Stimulated activated CD4-positive, alpha-beta T cell treated with anti-CD3 and anti-CD28 coated beads, Interleukin-12 subunit alpha, Interleukin-12 subunit beta, amount 100 ng/mL, for 4 hours (primary cell): ENCODE measurements around the gene FLNB.
A peak's percentile ranks its signal among the peaks of the same experiment; 100 is the strongest.

ENCODE experiments used
- DNase-seq: peaks from one replicate; pipeline ENCODE4 v3.0.0-alpha.2; 2020

The FLNB gene

GRCh38 chr3:58082047-58082446 is 73.8 kb downstream of the FLNB start:
- DNase-seq, result peak; percentile 2

DNA sequence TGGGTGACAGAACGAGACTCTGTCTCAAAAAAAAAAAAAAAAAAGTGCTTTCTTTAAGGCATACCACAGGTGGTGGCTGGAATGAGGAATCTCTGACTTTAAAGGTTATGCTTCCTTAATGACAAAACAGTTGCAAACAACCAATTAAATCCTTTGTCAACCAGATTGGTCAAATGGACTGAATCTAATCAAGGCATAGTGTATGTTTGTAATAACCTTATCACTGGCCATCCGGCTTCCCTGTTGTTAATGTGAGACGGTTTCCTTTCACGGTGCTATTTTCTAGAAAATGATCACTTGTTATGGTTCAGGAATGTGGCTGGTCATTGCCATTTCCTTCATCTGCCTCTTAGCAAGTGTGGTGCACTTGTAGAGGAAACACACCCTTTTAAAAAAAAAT is 75.9 kb downstream of the FLNB start:
- no peak for DNase-seq

- DNase-seq, result no peak
These were observed 76.7 kb downstream of the FLNB start for GRCh38 chr3:58084788-58085543.

DNA sequence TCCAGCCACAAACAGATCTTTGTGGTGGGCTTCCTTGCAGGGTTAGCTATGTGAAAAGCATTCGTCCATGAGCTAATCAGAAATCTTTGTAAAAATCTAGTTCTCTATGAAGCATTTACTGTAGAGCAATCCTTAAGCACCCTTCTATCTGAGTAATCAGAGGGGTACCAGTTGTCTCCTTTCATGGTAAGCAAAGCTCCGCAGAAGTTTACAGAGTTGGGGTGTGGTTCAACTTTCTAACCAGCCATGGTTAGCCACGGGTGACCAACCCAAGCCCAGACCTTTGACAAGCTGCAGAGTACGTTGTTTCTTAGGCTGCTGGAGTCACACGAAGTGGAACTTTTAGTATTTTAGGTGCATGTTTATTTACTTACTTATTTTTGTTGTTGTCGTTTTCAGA is 77.4 kb downstream of the FLNB start:
- no peak for DNase-seq

DNA sequence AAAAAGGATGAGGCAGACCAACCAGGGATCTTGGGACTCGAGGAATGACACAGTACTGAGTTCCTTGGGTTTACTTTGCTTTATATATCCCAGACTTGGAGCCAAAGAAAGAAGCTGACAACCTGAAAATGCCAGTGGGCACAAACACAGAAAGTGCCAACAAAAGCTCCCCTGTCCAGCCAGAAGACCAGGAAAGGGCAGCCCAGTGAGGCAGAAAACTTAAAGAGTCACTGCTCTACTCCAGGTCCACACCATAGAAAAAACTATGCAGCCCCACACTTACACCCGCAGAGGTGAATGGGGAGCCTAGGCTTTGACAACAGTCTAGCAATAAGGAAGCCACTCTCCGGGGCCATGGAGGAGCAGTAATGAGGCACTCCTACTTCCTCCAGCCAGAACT is 80.3 kb downstream of the FLNB start:
- no peak for DNase-seq

GRCh38 chr3:58090351-58090750 is 82.1 kb downstream of the FLNB start:
- no peak for DNase-seq

GRCh38 chr3:58092521-58092920 is 84.3 kb downstream of the FLNB start:
- DNase-seq, result no peak

DNA sequence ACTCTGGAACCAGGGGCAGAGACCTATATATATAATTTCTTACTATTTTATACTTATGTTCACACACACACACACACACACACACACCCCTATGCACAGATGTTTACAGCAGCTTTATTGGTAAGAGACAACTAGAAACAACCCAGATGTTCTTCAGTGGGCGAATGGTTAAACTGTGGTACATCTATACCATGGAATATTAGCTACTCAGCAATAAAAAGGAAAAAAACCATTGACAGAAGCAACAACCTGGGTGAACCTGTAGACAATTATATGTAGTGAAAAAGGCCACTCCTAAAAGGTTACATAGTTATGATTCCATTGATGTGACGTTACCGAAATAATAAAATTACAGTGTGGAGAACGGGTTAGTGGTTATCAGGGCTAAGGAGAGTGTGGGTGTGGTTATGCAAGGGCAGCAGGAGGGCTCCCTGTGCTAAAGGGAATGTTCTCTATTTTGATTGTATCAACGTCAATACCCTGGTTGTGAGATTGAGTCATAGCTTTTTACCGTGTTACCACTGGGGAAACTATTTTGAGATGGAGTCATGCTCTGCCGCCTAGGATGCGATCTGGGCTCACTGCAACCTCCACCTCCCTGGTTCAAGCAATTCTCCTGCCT is 85.5 kb downstream of the FLNB start:
- no peak for DNase-seq

DNA sequence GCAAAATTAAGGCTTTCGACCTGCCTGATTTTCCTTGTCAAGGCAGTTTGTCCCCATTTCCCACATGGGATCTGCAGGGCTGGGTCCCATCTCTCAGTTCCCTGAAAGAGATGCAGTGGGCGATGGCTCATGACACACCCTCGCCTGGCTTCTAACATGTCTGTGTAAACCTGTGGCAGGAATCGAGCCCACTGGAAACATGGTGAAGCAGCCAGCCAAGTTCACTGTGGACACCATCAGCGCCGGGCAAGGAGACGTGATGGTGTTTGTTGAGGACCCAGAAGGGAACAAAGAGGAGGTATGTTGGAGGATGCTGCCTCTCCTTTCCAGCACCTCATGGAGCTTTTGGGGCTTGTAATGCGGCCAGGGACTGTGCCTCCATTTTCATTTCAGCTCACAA is 86.4 kb downstream of the FLNB start:
- no peak for DNase-seq

- no peak for DNase-seq
These were observed 87.4 kb downstream of the FLNB start for GRCh38 chr3:58095603-58096138.

DNA sequence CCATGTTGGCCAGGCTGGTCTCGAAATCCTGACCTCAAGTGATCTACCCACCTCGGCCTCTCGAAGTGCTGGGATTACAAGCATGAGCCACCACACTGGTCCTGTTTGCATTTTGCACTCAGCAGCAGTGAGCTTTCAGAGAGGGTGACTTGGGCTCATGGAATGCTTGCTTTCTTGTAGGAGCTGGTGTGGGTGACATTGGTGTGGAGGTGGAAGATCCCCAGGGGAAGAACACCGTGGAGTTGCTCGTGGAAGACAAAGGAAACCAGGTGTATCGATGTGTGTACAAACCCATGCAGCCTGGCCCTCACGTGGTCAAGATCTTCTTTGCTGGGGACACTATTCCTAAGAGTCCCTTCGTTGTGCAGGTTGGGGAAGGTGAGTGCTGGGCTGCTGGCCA is 90.3 kb downstream of the FLNB start:
- DNase-seq, result no peak

DNA sequence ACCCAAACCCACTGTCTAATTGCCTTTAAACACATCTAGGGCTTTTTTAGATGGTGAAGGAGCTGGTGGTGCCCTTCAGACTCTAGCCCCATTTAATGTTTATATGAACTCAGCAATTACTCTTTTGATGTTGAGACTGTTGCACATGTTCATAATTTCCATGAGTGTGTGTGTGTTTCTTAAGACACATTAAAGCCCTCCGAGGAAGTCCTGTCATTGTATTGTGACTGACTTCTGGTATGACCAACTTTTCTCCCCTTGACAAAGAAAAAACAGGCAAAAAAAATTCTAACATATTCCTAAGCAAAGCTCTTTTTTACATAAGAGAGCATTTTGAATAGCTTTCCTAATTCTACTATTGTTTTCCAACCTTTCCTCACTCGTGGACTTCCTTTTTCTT is 91.6 kb downstream of the FLNB start:
- no peak for DNase-seq

DNA sequence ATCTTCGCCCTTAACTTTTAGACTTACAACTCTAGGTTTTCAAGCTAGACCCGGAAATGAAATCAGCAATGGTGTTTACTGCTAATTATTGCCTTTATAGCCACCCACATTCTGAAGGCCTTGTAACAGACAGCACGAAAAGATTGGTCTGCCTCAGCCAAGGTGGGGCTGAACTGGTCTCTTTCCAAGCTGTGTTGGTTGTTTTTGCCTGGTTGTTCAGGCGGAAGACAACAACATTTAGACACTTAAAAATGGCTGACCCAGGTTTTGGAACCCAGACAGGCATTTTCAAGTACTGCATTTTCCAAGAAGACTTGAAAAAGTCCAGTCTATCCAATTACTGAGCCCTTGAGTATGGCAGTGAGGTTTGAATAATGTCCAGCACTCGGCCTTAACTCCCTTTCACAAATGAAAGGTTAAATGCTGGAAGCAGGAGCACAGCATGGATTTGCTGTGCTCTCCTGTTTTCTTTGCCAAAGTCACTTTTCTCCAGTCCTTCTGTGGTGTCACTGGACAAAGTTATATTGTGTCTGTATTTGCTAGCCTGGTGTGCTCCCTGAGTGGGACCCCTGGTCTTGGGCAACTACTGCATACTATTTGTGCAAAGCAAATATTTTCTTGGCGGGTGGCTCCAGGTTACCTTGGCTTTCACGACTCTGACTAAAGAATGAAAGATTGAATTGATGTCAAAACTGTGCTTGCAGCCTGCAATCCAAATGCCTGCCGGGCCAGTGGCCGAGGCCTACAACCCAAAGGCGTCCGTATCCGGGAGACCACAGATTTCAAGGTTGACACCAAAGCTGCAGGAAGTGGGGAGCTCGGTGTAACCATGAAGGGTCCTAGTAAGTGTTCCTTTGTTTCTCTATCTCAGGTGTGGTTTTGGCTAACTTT is 93.5 kb downstream of the FLNB start:
- no peak for DNase-seq

DNA sequence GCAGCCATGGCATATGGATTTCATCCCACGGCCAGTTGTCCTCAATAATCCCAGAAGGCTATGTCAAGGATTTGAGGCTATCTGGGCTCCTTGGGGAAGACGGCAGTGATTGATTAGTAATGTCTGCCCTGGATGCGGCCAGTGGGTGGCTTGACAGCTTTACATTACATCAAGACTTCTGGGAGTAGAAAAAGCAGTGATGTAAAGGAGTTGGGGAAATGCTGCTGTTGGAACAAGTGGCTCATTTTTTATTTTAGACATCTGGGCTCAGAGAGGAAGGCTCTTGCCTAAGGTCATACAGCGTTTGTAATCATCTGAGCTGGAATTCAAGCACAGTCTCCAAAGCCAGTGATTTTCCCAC is 94.1 kb downstream of the FLNB start:
- no peak for DNase-seq

DNA sequence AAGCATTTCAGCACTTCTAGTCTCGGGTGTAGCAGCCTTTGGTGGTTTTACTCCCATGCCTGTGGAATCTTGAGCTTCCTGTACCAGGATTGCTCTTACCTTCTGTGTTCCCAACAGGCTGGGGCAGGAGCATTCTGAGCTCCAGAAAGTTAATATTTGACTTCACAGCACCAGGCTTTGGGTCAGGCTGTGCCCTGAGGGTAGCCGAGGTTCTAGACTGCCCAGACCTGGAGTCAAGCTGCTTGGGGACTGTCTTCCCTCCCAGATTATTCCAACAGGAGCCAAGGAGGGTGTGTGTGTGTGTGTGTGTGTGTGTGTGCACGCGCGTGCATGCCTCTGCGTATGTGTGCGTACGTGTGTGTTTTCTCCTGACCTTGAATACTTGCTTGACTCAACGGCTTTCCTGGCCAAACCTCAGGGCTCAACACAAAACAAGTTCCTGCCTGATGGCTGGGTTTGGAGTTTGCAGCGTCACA is 94.8 kb downstream of the FLNB start:
- DNase-seq, result no peak

GRCh38 chr3:58104151-58104550 is 95.9 kb downstream of the FLNB start:
- no peak for DNase-seq

DNA sequence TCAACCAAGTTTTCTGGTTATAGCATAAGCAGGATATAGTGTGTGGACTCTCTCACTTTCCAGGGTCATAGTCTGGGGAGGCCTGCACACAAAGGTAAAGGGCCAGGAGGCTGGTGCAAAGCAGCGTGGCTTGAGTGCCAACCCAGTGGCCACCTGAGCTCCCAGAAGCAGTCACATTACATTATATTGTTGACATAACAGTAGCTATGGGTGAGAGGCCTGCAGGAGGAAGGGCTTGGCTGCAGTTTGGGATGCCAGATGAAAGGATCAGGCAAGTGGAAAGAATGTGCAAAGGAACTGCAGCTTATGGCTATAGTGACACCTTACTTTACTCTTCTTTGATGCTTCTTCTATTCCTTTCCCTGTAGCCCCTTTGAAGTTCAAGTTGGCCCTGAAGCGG is 96.5 kb downstream of the FLNB start:
- DNase-seq, result no peak

DNA sequence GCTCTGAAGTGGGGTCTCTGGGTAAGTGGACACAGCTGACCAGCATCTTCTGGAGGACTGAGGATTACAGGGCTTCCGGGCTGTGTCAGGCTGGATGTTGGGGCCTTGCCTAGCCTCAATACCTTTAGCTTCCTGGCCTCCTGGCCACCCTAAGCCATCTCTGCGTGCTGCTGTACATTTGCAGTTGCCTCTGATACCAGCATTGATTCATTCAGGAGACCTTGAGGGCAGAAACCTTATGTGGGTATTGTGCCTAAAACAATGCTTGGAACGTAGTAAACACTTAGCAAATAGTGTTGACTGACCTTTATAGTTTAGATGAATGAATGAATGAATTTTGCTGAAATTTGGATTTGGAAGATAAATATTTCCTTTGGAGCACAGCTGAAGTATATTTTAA is 97.0 kb downstream of the FLNB start:
- no peak for DNase-seq

GRCh38 chr3:58106061-58106460 is 97.8 kb downstream of the FLNB start:
- DNase-seq, result no peak

DNA sequence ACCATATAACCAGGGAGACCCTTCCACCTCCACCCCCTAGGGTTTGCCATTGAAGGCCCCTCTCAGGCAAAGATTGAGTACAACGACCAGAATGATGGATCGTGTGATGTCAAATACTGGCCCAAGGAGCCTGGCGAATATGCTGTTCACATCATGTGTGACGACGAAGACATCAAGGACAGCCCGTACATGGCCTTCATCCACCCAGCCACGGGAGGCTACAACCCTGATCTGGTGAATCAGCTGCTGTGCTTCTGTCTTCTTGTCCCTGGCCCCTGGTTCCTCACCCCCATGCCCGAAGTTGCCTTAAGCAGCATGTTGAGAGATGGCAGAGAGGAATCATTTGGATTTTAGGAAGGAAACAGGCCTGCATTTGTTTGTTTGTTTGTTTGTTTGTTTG is 98.4 kb downstream of the FLNB start:
- DNase-seq, result no peak

- DNase-seq, result no peak
These were observed 99.4 kb downstream of the FLNB start for GRCh38 chr3:58107597-58107996.

GRCh38 chr3:58109752-58110151 is 101.5 kb downstream of the FLNB start:
- no peak for DNase-seq

DNA sequence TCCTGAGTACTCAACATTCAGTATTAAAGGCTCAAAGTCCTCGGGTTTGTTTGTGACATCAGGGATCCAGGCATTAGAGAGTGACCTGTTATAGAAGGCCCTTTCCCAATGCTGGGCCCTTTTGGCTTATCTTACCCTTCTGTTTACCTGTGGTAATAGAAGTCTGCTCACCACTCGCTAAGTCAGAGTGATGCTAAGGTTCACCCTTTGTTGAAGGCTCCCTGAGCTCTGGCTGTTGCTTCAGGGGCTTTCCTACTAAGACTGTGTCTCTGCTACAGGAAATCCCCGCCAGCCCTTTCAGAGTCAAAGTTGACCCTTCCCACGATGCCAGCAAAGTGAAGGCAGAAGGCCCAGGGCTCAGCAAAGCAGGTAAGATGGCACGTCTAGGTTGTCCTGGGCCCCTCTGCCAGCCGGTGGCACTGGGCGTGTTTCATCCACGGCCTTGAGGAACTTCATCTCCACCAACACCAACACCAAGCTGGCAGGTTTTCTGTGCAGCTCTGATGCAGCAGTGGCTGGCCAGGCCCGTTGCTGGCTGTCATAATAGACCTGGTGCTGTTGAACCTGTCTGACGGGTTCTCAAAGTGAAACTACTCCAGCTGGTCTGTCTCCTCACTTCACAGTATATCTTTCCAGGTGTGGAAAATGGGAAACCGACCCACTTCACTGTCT is 103.4 kb downstream of the FLNB start:
- DNase-seq, result no peak
